HG02642 (cell line): ENCODE data around the gene COPA.
"Not testable (repeated sequence)": the region's sequence is repeated elsewhere in the genome, so short reads cannot be mapped to it uniquely, and the experiment has no call there.

ENCODE experiments used
- ATAC-seq: cut with Tn5 transposase; IDR thresholded peaks from one replicate; pipeline ENCODE4 v1.9.1; 2021; ENCODE audit warnings: mild to moderate bottlenecking; ENCODE audit not compliant: unreplicated experiment, poor library complexity

Gene COPA

GRCh38 chr1:160342953-160343869 is at the start of gene COPA, which contains the start of gene NCSTN:
Gene COPA (minus strand): TSS chr1:160343250. CDS start chr1:160343170, 80 bp downstream.
Gene NCSTN (plus strand): TSS chr1:160343383. CDS start chr1:160343397, 14 bp downstream.
- peak; percentile 95 for ATAC-seq

GRCh38 chr1:160388406-160388805 is 45.4 kb upstream of the COPA start:
- ATAC-seq = not testable (repeated sequence)

- ATAC-seq = not testable (repeated sequence)
These were observed 41.8 kb upstream of the COPA start for GRCh38 chr1:160384812-160385211.

- ATAC-seq = no peak
These were observed 34.6 kb upstream of the COPA start for GRCh38 chr1:160377585-160378206.

GRCh38 chr1:160376525-160377131 is 33.6 kb upstream of the COPA start:
- peak; percentile 65 for ATAC-seq

- ATAC-seq = no peak
These were observed 32.9 kb upstream of the COPA start for GRCh38 chr1:160375788-160376524.

GRCh38 chr1:160374306-160375110 is 31.5 kb upstream of the COPA start:
- ATAC-seq = no peak

GRCh38 chr1:160373696-160374095 is 30.6 kb upstream of the COPA start:
- no peak for ATAC-seq

GRCh38 chr1:160371756-160372155 is 28.7 kb upstream of the COPA start:
- ATAC-seq = no peak

- ATAC-seq = no peak
These were observed 28.2 kb upstream of the COPA start for GRCh38 chr1:160371346-160371631.

GRCh38 chr1:160370561-160371345 is 27.7 kb upstream of the COPA start:
- no peak for ATAC-seq

GRCh38 chr1:160369087-160369486 is 26.0 kb upstream of the COPA start:
- no peak for ATAC-seq

GRCh38 chr1:160367934-160368923 is 25.2 kb upstream of the COPA start:
- no peak for ATAC-seq

GRCh38 chr1:160367516-160367900 is 24.5 kb upstream of the COPA start:
- ATAC-seq = no peak

- ATAC-seq = no peak
These were observed 23.9 kb upstream of the COPA start, which contains the start of gene NHLH1 for GRCh38 chr1:160366731-160367515. Gene NHLH1 (plus strand): TSS chr1:160367071. CDS start chr1:160370732, 3,661 bp downstream.

- ATAC-seq = no peak
These were observed 22.3 kb upstream of the COPA start for GRCh38 chr1:160365325-160365724.
